ENCODE results near the gene KLHL15.

- no peak for TF ChIP-seq POLR2A (IDR thresholded peaks at IDR 0.05; ENCODE audit: low read depth, low read length)
- no peak for TF ChIP-seq CTCF (conservative IDR thresholded peaks at IDR 0.05; ENCODE audit: low read depth, low read length)
- TF ChIP-seq MXI1 (IDR thresholded peaks at IDR 0.05; ENCODE audit: borderline replicate concordance, low read depth, low read length): no peak
- TF ChIP-seq RAD21 (IDR thresholded peaks at IDR 0.05; ENCODE audit: low read length): no peak
- no peak for TF ChIP-seq USF2 (IDR thresholded peaks at IDR 0.05; ENCODE audit: low read depth, low read length)
- no peak for TF ChIP-seq SMC3 (IDR thresholded peaks at IDR 0.05; ENCODE audit: low read depth, low read length)
- TF ChIP-seq RFX5 (IDR thresholded peaks at IDR 0.05; ENCODE audit: low read depth, low read length): no peak
- TF ChIP-seq CEBPB (IDR thresholded peaks at IDR 0.05; ENCODE audit: low read depth, low read length): no peak
- TF ChIP-seq MAZ (IDR thresholded peaks at IDR 0.05; ENCODE audit: borderline replicate concordance, low read depth, low read length): no peak
- TF ChIP-seq BHLHE40 (IDR thresholded peaks at IDR 0.05; ENCODE audit: low read depth, low read length): no peak
- TF ChIP-seq MAFK (IDR thresholded peaks at IDR 0.05; ENCODE audit: low read depth, low read length): no peak
- TF ChIP-seq NFE2L2 (IDR thresholded peaks at IDR 0.05; ENCODE audit: low read depth, low read length): no peak
- no peak for TF ChIP-seq FOS (IDR thresholded peaks at IDR 0.05; ENCODE audit: low read depth, low read length)
- no peak for TF ChIP-seq ELK1 (IDR thresholded peaks at IDR 0.05; ENCODE audit: borderline replicate concordance, low read depth, low read length)
Observed at GRCh38 chrX:23992431-23992830, 34.6 kb downstream of the KLHL15 start.
